ENCODE measurements around the gene ASB6.

The ASB6 gene

DNA sequence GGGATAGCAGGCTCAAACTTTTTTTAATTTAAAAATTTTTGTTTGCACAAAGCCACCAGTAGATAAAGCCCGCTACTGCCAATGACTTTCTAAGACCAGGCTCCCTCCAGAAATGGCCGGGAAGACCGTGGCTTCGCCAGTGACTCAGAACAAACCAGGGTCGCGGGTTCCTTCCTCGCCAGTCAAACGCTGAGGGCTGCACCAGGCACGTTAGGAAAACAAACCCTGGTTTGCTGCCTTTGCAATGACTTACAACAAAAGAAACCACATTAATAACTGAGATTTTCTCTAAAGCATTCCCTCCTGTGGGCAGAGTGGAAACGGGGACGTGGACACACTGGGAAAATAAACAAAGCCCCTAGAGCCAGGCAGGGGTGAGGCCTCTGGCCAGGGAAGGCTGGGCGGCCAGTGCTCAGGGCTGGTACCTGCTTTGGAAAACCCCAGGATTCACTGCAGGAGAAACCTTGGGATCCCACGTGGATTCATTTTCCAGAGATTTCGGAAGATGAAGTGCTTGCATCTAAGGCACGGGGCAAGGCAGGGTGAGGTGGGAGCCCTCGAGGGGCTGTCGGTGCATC lies 27.3 kb upstream of the ASB6 start:
- TF ChIP-seq, protein P1, sequence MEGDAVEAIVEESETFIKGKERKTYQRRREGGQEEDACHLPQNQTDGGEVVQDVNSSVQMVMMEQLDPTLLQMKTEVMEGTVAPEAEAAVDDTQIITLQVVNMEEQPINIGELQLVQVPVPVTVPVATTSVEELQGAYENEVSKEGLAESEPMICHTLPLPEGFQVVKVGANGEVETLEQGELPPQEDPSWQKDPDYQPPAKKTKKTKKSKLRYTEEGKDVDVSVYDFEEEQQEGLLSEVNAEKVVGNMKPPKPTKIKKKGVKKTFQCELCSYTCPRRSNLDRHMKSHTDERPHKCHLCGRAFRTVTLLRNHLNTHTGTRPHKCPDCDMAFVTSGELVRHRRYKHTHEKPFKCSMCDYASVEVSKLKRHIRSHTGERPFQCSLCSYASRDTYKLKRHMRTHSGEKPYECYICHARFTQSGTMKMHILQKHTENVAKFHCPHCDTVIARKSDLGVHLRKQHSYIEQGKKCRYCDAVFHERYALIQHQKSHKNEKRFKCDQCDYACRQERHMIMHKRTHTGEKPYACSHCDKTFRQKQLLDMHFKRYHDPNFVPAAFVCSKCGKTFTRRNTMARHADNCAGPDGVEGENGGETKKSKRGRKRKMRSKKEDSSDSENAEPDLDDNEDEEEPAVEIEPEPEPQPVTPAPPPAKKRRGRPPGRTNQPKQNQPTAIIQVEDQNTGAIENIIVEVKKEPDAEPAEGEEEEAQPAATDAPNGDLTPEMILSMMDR (IDR thresholded peaks at IDR 0.05; ENCODE audit: borderline replicate concordance, insufficient read depth, low read depth, low read length): no peak
- no peak overlapping the region for H3K4me3 ChIP-seq (ENCODE audit: low read depth, low read length)

DNA sequence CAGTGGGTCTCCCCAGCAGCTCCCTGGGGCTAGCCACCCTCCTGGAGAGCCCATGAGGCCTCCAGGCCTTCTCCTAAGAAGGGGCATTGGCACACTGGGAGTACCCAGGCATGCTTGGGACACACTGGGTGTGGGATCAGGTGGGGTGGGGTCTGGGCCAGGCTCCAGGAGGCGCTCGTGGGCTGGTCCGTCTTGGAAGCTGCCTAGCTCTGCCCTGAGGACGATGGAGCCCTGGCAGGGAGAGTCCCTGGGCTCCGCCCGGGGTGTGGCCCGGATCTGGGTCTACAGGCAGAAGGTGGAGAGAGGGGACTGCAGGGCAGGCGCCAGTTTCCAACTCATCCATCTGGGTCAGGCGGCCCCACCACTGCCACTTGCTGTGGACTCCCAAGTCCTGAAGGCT lies 25.9 kb upstream of the ASB6 start:
- H3K4me3 ChIP-seq (ENCODE audit: low read depth, low read length): no peak overlapping the region
- TF ChIP-seq, protein P1 (IDR thresholded peaks at IDR 0.05; ENCODE audit: borderline replicate concordance, insufficient read depth, low read depth, low read length): no peak

DNA sequence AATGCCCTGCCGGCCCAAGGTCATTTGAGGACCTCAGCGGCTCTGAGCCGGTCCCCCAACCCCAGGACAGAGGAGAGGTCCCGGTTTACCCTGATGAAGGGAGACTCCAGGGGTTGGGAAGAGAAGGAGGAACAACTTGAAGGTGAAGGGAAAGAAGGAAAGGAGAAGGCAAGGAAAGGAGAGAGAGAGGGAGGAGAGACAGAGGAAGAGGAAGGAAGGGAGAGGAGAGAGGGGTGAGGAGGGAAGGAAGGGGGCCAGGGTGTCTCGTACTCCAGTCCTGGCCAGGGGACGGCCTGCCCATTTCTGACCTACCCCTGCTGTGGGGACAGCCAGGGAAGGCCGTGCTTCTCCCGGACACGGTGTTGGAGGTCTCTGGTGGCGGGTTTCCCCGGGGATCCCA lies 25.4 kb upstream of the ASB6 start:
- H3K4me3 ChIP-seq (ENCODE audit: low read depth, low read length): no peak overlapping the region
- TF ChIP-seq, protein P1 (IDR thresholded peaks at IDR 0.05; ENCODE audit: borderline replicate concordance, insufficient read depth, low read depth, low read length): no peak

DNA sequence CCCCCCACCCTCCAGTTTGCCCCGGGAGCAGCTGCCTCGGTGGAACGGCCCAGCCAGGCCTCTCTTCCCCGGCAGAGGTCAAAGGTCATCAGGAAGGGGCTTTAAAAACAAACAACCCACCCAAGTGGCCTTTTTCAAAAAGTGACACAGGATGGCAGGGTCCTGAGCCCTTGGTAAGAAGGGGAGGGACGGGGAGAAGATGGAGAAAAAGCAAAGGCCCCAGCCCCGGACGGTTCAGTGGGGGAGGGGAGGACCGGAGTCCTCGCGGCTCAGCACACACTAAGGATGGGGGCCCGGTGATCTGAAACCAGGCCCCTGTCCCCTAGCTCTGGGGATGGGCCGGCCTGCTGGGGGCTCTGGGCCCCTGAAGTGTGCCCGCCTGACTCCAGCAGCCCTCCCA lies 24.6 kb upstream of the ASB6 start:
- H3K4me3 ChIP-seq (ENCODE audit: low read depth, low read length): no peak overlapping the region
- TF ChIP-seq, protein P1 (IDR thresholded peaks at IDR 0.05; ENCODE audit: borderline replicate concordance, insufficient read depth, low read depth, low read length): no peak

DNA sequence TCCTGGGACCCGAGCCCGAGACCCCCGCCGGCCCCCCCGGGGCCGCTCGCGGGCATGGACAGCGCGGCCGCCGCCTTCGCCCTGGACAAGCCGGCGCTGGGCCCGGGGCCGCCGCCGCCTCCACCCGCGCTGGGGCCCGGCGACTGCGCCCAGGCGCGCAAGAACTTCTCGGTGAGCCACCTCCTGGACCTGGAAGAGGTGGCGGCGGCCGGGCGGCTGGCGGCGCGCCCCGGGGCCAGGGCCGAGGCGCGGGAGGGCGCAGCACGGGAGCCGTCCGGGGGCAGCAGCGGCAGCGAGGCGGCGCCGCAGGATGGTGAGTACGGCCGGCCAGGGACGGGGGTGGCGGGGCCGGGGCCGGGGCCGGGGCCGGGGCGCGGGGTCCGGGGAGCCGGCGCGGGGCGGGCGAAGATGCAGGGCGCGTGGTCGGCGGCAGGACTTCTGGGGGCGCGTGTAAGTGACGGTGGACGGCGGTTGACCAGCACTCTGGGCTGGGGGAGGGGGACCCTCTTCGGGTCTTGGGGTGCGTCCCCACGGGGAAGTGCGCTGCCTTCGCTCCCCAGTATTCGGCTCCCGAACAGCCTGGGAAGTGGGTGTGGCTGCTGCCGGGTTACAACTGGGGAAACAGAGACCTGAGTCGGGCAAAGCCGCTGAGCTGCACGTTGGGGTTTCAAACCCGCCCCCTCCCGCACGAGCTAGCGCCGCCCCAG lies 24.0 kb upstream of the ASB6 start:
- TF ChIP-seq, protein P1 (IDR thresholded peaks at IDR 0.05; ENCODE audit: borderline replicate concordance, insufficient read depth, low read depth, low read length): no peak

DNA sequence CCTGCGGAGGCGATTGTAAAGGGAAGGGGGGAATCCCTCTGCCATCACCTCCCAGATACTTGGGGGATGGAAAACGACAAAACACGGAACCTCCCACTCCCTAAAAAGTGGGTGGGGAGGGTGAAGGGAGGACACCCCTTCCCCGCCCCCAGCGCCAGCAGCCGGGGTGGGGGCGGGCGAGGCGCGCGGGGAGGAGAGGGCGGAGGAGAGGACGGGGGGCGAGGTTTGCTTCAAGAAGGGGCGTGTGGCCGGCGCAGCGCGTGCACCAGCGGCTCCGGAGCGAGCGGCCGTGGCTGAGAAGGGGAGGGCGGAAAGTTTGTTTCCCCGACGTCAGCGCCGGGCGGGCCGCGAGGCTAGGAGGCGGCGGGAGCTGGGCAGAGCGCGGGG lies 23.4 kb upstream of the ASB6 start, which contains the start of gene PRRX2:
Gene PRRX2, plus strand, starts transcription at position 259 of the 387 bp plus-strand sequence. CDS start 221 bp downstream, outside the sequence.
- TF ChIP-seq, protein P1 (IDR thresholded peaks at IDR 0.05; ENCODE audit: borderline replicate concordance, insufficient read depth, low read depth, low read length): no peak
- H3K4me3 ChIP-seq (ENCODE audit: low read depth, low read length): no peak within 1 kb of the TSS

More for the DNA sequence above, 24.0 kb upstream of the ASB6 start:
- H3K4me3 ChIP-seq (ENCODE audit: low read depth, low read length): no peak overlapping the region

All from GM12875 (cell line).